HEK293T (cell line): ENCODE measurements around the gene HTR1D.

Source experiments
- CTCF ChIA-PET: fragments of 350-600 bp; formaldehyde crosslinking; extraction: SDS; loops from one replicate; lab custom pipeline; 2021; ENCODE audit warnings: antibody characterized with exemption, inconsistent platforms; lab: Yijun Ruan, JAX
- POLR2A ChIA-PET: fragments of 350-600 bp; formaldehyde crosslinking; extraction: SDS; loops from one replicate; lab custom pipeline; 2020; ENCODE audit warnings: antibody characterized with exemption, inconsistent platforms; lab: Yijun Ruan, JAX
- DNase-seq: peaks from one replicate; pipeline ENCODE4 v3.0.0; 2012; ENCODE audit warnings: mixed read lengths; ENCODE audit errors: extremely low spot score
- ARNT ChIP-seq: fragments of 450-650 bp; IDR thresholded peaks from 2 replicates; pipeline ENCODE4 v1.6.1; 2017; ENCODE audit warnings: mild to moderate bottlenecking
- BHLHE40 ChIP-seq: fragments of 450-650 bp; IDR thresholded peaks from 2 replicates; pipeline ENCODE4 v1.6.1; 2016; ENCODE audit warnings: mild to moderate bottlenecking, moderate library complexity, borderline replicate concordance
- CTBP1 ChIP-seq: fragments of 450-650 bp; IDR thresholded peaks from 2 replicates; pipeline ENCODE4 v1.6.1; 2016; ENCODE audit warnings: borderline replicate concordance
- ELF4 ChIP-seq: fragments of 450-650 bp; IDR thresholded peaks from 2 replicates; pipeline ENCODE4 v1.6.1; 2017; ENCODE audit warnings: antibody characterized with exemption
- FOXA1 ChIP-seq: fragments of 450-650 bp; IDR thresholded peaks from 2 replicates; pipeline ENCODE4 v1.6.1; 2016; ENCODE audit warnings: mild to moderate bottlenecking
- FOXK2 ChIP-seq: fragments of 450-650 bp; IDR thresholded peaks from 2 replicates; pipeline ENCODE4 v1.6.1; 2016; ENCODE audit warnings: mild to moderate bottlenecking
- FOXM1 ChIP-seq: fragments of 450-650 bp; IDR thresholded peaks from 2 replicates; pipeline ENCODE4 v1.6.1; 2017; ENCODE audit warnings: mild to moderate bottlenecking, borderline replicate concordance
- HDGF ChIP-seq: fragments of 450-650 bp; IDR thresholded peaks from 2 replicates; pipeline ENCODE4 v1.6.1; 2017; ENCODE audit warnings: antibody characterized with exemption, borderline replicate concordance
- L3MBTL2 ChIP-seq: fragments of 450-650 bp; conservative IDR thresholded peaks from 2 replicates; pipeline ENCODE4 v1.6.1; 2016; ENCODE audit warnings: mild to moderate bottlenecking
- LEF1 ChIP-seq: fragments of 450-650 bp; IDR thresholded peaks from 2 replicates; pipeline ENCODE4 v1.6.1; 2017; ENCODE audit warnings: mild to moderate bottlenecking, borderline replicate concordance
- NFRKB ChIP-seq: fragments of 450-650 bp; IDR thresholded peaks from 2 replicates; pipeline ENCODE4 v1.6.1; 2016; ENCODE audit warnings: mild to moderate bottlenecking, moderate library complexity
- SP1 ChIP-seq: fragments of 450-650 bp; IDR thresholded peaks from 2 replicates; pipeline ENCODE4 v1.6.1; 2017
- SUZ12 ChIP-seq: fragments of 450-650 bp; IDR thresholded peaks from 2 replicates; pipeline ENCODE4 v1.6.1; 2016; ENCODE audit warnings: mild to moderate bottlenecking
- TARDBP ChIP-seq: fragments of 450-650 bp; IDR thresholded peaks from 2 replicates; pipeline ENCODE4 v1.6.1; 2016
- ZNF384 ChIP-seq: fragments of 450-650 bp; IDR thresholded peaks from 2 replicates; pipeline ENCODE4 v1.6.1; 2016
- TF ChIP-seq, protein P1 (sequence below): fragments of 450-650 bp; IDR thresholded peaks from 2 replicates; pipeline ENCODE4 v1.6.1; 2016

HTR1D gene

GRCh38 chr1:23214640-23215039, 2.7 kb downstream of the HTR1D start:
- no peak for DNase-seq
- CTCF ChIA-PET, result no interaction called here
- POLR2A ChIA-PET, result no interaction called here
- TF ChIP-seq SP1 (no peak), ZNF384 (no peak), FOXA1 (no peak), CTBP1 (no peak), ELF4 (no peak), LEF1 (no peak), FOXM1 (no peak), NFRKB (no peak), TARDBP (no peak), FOXK2 (no peak), ARNT (no peak), SUZ12 (no peak), L3MBTL2 (no peak)
- TF ChIP-seq, protein P1, sequence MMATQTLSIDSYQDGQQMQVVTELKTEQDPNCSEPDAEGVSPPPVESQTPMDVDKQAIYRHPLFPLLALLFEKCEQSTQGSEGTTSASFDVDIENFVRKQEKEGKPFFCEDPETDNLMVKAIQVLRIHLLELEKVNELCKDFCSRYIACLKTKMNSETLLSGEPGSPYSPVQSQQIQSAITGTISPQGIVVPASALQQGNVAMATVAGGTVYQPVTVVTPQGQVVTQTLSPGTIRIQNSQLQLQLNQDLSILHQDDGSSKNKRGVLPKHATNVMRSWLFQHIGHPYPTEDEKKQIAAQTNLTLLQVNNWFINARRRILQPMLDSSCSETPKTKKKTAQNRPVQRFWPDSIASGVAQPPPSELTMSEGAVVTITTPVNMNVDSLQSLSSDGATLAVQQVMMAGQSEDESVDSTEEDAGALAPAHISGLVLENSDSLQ, result no peak

- ChIA-PET CTCF (no interaction called here), POLR2A (no interaction called here)
- DNase-seq, result no peak
- no peak for TF ChIP-seq FOXM1
- TF ChIP-seq L3MBTL2, result no peak
- no peak for TF ChIP-seq SUZ12
- TF ChIP-seq ZNF384, result no peak
- no peak for TF ChIP-seq SP1
- no peak for TF ChIP-seq ARNT
- TF ChIP-seq TARDBP, result no peak
- TF ChIP-seq FOXK2, result no peak
- TF ChIP-seq, protein P1, result no peak
- TF ChIP-seq LEF1, result no peak
- no peak for TF ChIP-seq HDGF
- TF ChIP-seq CTBP1, result no peak
- no peak for TF ChIP-seq NFRKB
- no peak for TF ChIP-seq BHLHE40
These were observed 5.3 kb downstream of the HTR1D start for GRCh38 chr1:23211955-23212354.

GRCh38 chr1:23210963-23211362, 6.3 kb downstream of the HTR1D start:
- DNase-seq, result no peak
- ChIA-PET CTCF (interaction anchor here (1.0 kb wide), 2 partner anchors 9 to 27 kb away, joined by 3 read pairs; no protein-coding TSS in a partner anchor), POLR2A (no interaction called here)
- TF ChIP-seq SP1 (no peak), ARNT (no peak), NFRKB (no peak), FOXK2 (no peak), ZNF384 (no peak), L3MBTL2 (no peak), FOXM1 (no peak), CTBP1 (no peak), BHLHE40 (no peak), ELF4 (no peak), LEF1 (no peak), HDGF (no peak), TARDBP (no peak), SUZ12 (no peak)

- ChIA-PET POLR2A (no interaction called here), CTCF (interaction anchor here (0.5 to 1.0 kb wide), 3 partner anchors 10 to 63 kb away, joined by 3 to 4 read pairs (median 3); no protein-coding TSS in a partner anchor)
- DNase-seq, result no peak
- TF ChIP-seq TARDBP (no peak), ARNT (no peak), ELF4 (no peak), FOXA1 (no peak), FOXM1 (no peak), NFRKB (no peak), SUZ12 (no peak)
- TF ChIP-seq, protein P1, result no peak
These were observed 6.9 kb downstream of the HTR1D start for GRCh38 chr1:23210351-23210785.

DNA sequence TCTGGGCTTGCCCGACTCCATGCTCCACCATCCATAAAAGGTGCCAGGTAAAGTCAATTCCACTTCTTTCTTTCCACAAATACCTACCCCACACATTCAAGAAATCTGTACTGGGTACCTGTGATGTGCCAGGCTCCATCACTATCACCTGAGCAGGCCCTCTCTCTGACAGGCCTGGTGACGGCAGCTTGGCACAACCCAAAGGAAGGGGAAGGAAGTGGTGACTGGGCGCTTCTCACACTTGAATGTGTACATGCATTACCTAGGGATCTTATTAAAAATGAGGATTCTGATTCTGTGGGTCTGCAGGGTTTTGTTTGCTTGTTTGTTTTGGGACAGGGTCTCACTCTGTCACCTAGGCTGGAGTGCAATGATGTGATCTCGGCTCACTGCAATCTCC, 7.5 kb downstream of the HTR1D start:
- CTCF ChIA-PET, result interaction anchor here (0.5 to 0.6 kb wide), 2 partner anchors 23 to 64 kb away, joined by 3 to 4 read pairs; no protein-coding TSS in a partner anchor
- POLR2A ChIA-PET, result no interaction called here
- no peak for DNase-seq
- TF ChIP-seq L3MBTL2 (no peak), LEF1 (no peak), ZNF384 (no peak), TARDBP (no peak), FOXK2 (no peak), CTBP1 (no peak), FOXA1 (no peak), SUZ12 (no peak), NFRKB (no peak), SP1 (no peak), ELF4 (no peak), HDGF (no peak), ARNT (no peak), FOXM1 (no peak), BHLHE40 (no peak)
- TF ChIP-seq, protein P1, result no peak
